DOHH2 (cell line): ENCODE measurements around the gene HMGN3.

ENCODE experiments used
- H3F3A ChIP-seq: fragments of 200-600 bp; sonication (generic), shearing (Covaris generic); 2 replicates; pipeline ENCODE4 v1.6.0; 2016; ENCODE audit warnings: antibody characterized with exemption, mild to moderate bottlenecking; ENCODE audit not compliant: control insufficient read depth, insufficient read depth
- H3K27ac ChIP-seq: fragments of 200-600 bp; sonication (generic); 2 replicates; pipeline ENCODE4 v1.5.1; 2014; ENCODE audit warnings: low read depth, mild to moderate bottlenecking, low read length, moderate library complexity
- H3K27me3 ChIP-seq: fragments of 200-600 bp; sonication (generic); 2 replicates; pipeline ENCODE4 v1.6.1; 2014; ENCODE audit warnings: mild to moderate bottlenecking, low read length, mixed read lengths; ENCODE audit not compliant: control insufficient read depth
- H3K36me3 ChIP-seq: fragments of 200-600 bp; sonication (generic); 2 replicates; pipeline ENCODE4 v1.6.1; 2014; ENCODE audit warnings: mild to moderate bottlenecking, low read length, moderate library complexity, mixed read lengths; ENCODE audit not compliant: control insufficient read depth
- H3K4me1 ChIP-seq: fragments of 200-600 bp; sonication (generic); 2 replicates; pipeline ENCODE4 v1.6.1; 2014; ENCODE audit warnings: mild to moderate bottlenecking, low read length, mixed read lengths; ENCODE audit not compliant: control insufficient read depth
- H3K4me2 ChIP-seq: fragments of 200-600 bp; sonication (generic); 2 replicates; pipeline ENCODE4 v1.6.0; 2014; ENCODE audit warnings: mild to moderate bottlenecking, low read length, moderate library complexity
- H3K4me3 ChIP-seq: fragments of 200-600 bp; sonication (generic); 2 replicates; pipeline ENCODE4 v1.5.1; 2014; ENCODE audit warnings: mild to moderate bottlenecking, low read length, mixed read lengths
- H3K79me2 ChIP-seq: fragments of 200-600 bp; sonication (generic); 2 replicates; pipeline ENCODE4 v1.6.1; 2014; ENCODE audit warnings: mild to moderate bottlenecking, low read length, mixed read lengths; ENCODE audit not compliant: control insufficient read depth
- H3K9me2 ChIP-seq: fragments of 200-600 bp; sonication (generic); replicated peaks from 2 replicates; pipeline ENCODE4 v1.6.1; 2014; ENCODE audit warnings: mild to moderate bottlenecking, low read length, mixed read lengths; ENCODE audit not compliant: control insufficient read depth
- H3K9me3 ChIP-seq: fragments of 200-600 bp; sonication (generic); 2 replicates; pipeline ENCODE4 v1.6.1; 2014; ENCODE audit warnings: antibody characterized with exemption, low read length, mixed read lengths; ENCODE audit not compliant: control insufficient read depth, insufficient read depth
- H4K20me1 ChIP-seq: fragments of 200-600 bp; sonication (generic); 2 replicates; pipeline ENCODE4 v1.6.0; 2014; ENCODE audit warnings: low read depth, mild to moderate bottlenecking, antibody characterized with exemption, low read length, moderate library complexity; ENCODE audit not compliant: control insufficient read depth, insufficient read depth
- EZH2phosphoT487 ChIP-seq: fragments of 200-600 bp; sonication (generic); IDR thresholded peaks from 2 replicates; pipeline ENCODE4 v1.6.1; 2017; ENCODE audit warnings: borderline replicate concordance, mild to moderate bottlenecking, antibody characterized with exemption, low read length, moderate library complexity, mixed read lengths
- TF ChIP-seq, protein P1 (sequence below): fragments of 200-600 bp; sonication (generic); IDR thresholded peaks from one replicate; pipeline ENCODE4 v1.5.1; 2014; ENCODE audit warnings: antibody characterized with exemption, mild to moderate bottlenecking, low read depth, low read length; ENCODE audit not compliant: poor library complexity, severe bottlenecking

The HMGN3 gene

DNA sequence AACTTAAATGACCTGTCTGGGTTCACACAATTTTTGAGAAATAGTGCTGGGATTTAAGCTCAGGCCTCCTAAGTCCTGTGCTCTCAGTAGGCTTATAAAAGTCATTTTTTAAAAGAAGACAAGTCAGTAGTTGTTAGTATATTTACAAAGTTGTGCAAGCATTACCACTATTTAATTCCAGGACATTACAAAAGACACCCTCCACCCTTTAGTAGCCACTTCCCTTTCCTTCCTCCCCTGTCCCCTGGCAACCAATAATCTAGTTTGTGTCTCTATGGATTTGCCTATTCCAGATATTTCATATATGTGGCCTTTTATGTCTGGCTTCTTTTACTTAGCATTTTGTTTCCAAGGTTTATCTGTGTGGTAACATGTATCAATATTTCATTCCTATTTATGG, 37.6 kb downstream of the HMGN3 start:
- H3K4me1 ChIP-seq, result no peaks in the 10 kb centered on the region
- no peak overlapping the region for H3K4me3 ChIP-seq
- H3F3A ChIP-seq, result no peaks in the 10 kb centered on the region
- no peaks in the 10 kb centered on the region for H3K9me2 ChIP-seq
- no peaks in the 10 kb centered on the region for H4K20me1 ChIP-seq
- H3K9me3 ChIP-seq, result no peaks in the 10 kb centered on the region
- no peak overlapping the region for H3K4me2 ChIP-seq
- no peak overlapping the region for H3K27ac ChIP-seq
- no peaks in the 10 kb centered on the region; the same call in 1 of the 2 replicates for H3K36me3 ChIP-seq
- no peaks in the 10 kb centered on the region for H3K79me2 ChIP-seq
- no peak for TF ChIP-seq EZH2phosphoT487
- TF ChIP-seq, protein P1, sequence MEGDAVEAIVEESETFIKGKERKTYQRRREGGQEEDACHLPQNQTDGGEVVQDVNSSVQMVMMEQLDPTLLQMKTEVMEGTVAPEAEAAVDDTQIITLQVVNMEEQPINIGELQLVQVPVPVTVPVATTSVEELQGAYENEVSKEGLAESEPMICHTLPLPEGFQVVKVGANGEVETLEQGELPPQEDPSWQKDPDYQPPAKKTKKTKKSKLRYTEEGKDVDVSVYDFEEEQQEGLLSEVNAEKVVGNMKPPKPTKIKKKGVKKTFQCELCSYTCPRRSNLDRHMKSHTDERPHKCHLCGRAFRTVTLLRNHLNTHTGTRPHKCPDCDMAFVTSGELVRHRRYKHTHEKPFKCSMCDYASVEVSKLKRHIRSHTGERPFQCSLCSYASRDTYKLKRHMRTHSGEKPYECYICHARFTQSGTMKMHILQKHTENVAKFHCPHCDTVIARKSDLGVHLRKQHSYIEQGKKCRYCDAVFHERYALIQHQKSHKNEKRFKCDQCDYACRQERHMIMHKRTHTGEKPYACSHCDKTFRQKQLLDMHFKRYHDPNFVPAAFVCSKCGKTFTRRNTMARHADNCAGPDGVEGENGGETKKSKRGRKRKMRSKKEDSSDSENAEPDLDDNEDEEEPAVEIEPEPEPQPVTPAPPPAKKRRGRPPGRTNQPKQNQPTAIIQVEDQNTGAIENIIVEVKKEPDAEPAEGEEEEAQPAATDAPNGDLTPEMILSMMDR, result no peak
- H3K27me3 ChIP-seq, result no peaks in the 10 kb centered on the region

DNA sequence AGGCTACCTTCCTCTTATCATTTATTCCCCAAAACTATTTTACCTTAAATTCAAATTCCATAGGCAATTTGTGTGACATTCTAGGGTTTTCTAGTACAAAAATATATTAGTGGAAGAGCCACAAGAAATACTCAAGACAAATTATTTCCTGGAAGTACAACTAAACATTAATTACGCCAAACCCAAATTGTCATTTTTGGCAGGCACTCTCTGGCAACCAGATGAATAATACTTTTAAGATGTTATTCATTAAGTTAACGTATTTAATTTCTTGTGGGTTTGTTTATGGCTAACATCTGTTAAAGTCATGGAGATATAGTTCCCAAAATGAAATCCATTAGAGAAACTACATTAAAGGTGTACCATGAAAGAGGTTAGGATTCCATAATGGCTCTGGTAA, 40.5 kb downstream of the HMGN3 start:
- Histone ChIP-seq H3K4me3 (no peak overlapping the region), H3K9me3 (peaks cover 5% of the 10 kb centered on the region; the same call in 1 of the 2 replicates), H3F3A (no peaks in the 10 kb centered on the region), H3K27me3 (peaks cover 3% of the 10 kb centered on the region; the same call in 1 of the 2 replicates), H3K9me2 (no peaks in the 10 kb centered on the region), H3K4me2 (no peak overlapping the region), H3K4me1 (no peaks in the 10 kb centered on the region), H3K36me3 (no peaks in the 10 kb centered on the region), H3K79me2 (no peaks in the 10 kb centered on the region), H3K27ac (no peak overlapping the region), H4K20me1 (no peaks in the 10 kb centered on the region)
- TF ChIP-seq EZH2phosphoT487, result no peak
- TF ChIP-seq, protein P1, result no peak

DNA sequence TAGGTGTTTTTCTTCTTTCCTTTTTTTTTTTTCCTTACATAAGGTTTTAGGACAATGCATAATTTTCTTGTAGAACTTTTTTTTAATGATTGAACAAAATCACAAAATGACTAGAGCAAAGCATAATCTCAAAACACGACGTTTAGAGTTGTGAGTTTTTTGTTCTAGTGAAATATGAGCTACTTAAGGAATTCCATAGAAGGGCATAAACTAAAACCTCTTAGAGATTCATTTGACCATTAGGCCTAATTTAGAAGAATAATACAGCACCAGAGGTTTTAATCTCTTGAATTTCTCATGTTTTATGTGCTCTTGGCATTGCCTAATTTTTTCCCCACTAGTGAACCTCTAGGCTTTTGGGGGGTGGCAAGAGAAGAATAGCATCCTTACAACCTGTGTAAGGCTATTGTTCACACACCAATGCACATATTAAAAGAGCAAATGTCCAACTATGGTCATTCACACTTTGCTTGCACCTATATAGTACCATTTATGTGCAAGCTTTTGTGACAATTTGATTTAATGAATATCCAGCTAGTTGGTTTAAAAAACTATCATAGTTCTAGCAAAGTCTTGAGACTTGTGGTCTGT, 44.6 kb downstream of the HMGN3 start:
- H4K20me1 ChIP-seq, result no peaks in the 10 kb centered on the region
- no peaks in the 10 kb centered on the region for H3K9me2 ChIP-seq
- no peak overlapping the region for H3K4me2 ChIP-seq
- peaks cover 5% of the 10 kb centered on the region; the same call in 1 of the 2 replicates for H3K9me3 ChIP-seq
- TF ChIP-seq, protein P1, result no peak
- no peak for TF ChIP-seq EZH2phosphoT487
- no peaks in the 10 kb centered on the region for H3F3A ChIP-seq
- no peak overlapping the region for H3K4me3 ChIP-seq
- no peak overlapping the region for H3K27ac ChIP-seq
- no peaks in the 10 kb centered on the region for H3K4me1 ChIP-seq
- no peaks in the 10 kb centered on the region for H3K79me2 ChIP-seq
- H3K36me3 ChIP-seq, result no peaks in the 10 kb centered on the region
- peaks cover 8% of the 10 kb centered on the region for H3K27me3 ChIP-seq
